ENCODE measurements around the gene SLC1A1.

- no peak for TF ChIP-seq CTCF (conservative IDR thresholded peaks at IDR 0.05; ENCODE audit: low read length)
- TF ChIP-seq EZH2phosphoT487 (IDR thresholded peaks at IDR 0.05; ENCODE audit: borderline replicate concordance, low read depth, low read length): no peak
Measured at GRCh38 chr9:4573634-4574389, 83.5 kb downstream of the SLC1A1 start.
